ENCODE measurements around the gene ZNF281.

Gene ZNF281

DNA sequence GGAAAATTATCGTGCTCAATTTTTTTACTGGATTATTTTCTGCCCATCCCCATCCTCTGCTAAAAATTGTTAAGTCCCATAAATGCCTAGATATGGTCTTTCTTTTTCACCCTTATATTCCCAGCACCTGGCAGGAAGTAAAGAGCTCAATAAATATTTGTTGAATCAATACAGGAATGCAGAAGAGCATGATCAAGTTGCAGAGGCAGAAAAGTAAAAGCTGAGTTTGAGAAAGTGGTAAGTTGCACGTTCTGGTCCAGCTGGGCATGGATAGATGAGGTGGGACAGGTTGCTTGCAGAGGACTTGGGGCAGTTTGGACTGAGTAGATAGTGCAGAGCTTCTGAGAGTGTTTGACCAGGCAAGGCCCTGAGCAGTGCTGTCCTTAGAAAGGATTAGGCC is 40.1 kb downstream of the ZNF281 start:
- H3K27ac ChIP-seq (ENCODE audit: low read length, poor library complexity, severe bottlenecking) = no peak overlapping the region
- H2AFZ ChIP-seq (ENCODE audit: low read depth, low read length) = no peak overlapping the region
- no peaks in the 10 kb centered on the region for H3K27me3 ChIP-seq (ENCODE audit: control insufficient read depth in 1 of 2, insufficient read depth in 1 of 2, low read length in 2 of 2)
- H2BK120ac ChIP-seq (ENCODE audit: low read depth, low read length) = no peak overlapping the region
- 94% methylated on average over 2 of the region's 2 CpGs for WGBS
- no peak overlapping the region for H3K4me2 ChIP-seq (ENCODE audit: low read length, poor library complexity, severe bottlenecking)
- no peaks in the 10 kb centered on the region for H3K79me1 ChIP-seq (replicated peaks; ENCODE audit: low read length, poor library complexity, severe bottlenecking)
- no peak overlapping the region for H2BK5ac ChIP-seq (ENCODE audit: low read depth, low read length, poor library complexity, severe bottlenecking)
- H3K9ac ChIP-seq (ENCODE audit: low read length) = no peak overlapping the region
- no peak overlapping the region for H2BK12ac ChIP-seq (ENCODE audit: low read length in 2 of 2)
- H3K18ac ChIP-seq (ENCODE audit: low read depth in 1 of 2, low read length in 2 of 2) = no peak overlapping the region
- H4K8ac ChIP-seq (ENCODE audit: low read length) = no peak overlapping the region
- H3K9me3 ChIP-seq (ENCODE audit: control insufficient read depth, low read length) = no peaks in the 10 kb centered on the region
- H2AK5ac ChIP-seq (ENCODE audit: low read length, severe bottlenecking) = no peak overlapping the region
- DNase-seq = no peak
- no peak overlapping the region for H3K23ac ChIP-seq (ENCODE audit: low read length in 2 of 2)
- H3K4me1 ChIP-seq (ENCODE audit: control insufficient read depth, insufficient read depth, low read depth, low read length) = peaks cover 13% of the 10 kb centered on the region
- H3K14ac ChIP-seq (ENCODE audit: low read length in 2 of 2) = no peak overlapping the region
- no peak overlapping the region for H3K4me3 ChIP-seq (ENCODE audit: insufficient read depth in 1 of 2, low read depth in 1 of 2, low read length in 2 of 2)
- no peaks in the 10 kb centered on the region for H3K36me3 ChIP-seq (ENCODE audit: control insufficient read depth in 1 of 2, insufficient read depth in 2 of 2, low read depth in 1 of 2, low read length in 2 of 2)
- H3K4ac ChIP-seq (ENCODE audit: low read depth in 1 of 2, low read length in 2 of 2) = no peak overlapping the region
- no peak overlapping the region for H4K91ac ChIP-seq (ENCODE audit: low read length)
- peak overlapping the region; percentile 96 for H2BK15ac ChIP-seq (ENCODE audit: low read depth, poor library complexity, severe bottlenecking)

GRCh38 chr1:200369131-200369530 is 40.7 kb downstream of the ZNF281 start:
- WGBS = 97% methylated on average over 4 of the region's 4 CpGs
- Histone ChIP-seq H3K9ac (ENCODE audit: low read length) (no peak overlapping the region), H2AFZ (ENCODE audit: low read depth, low read length) (no peak overlapping the region), H3K4me3 (ENCODE audit: insufficient read depth in 1 of 2, low read depth in 1 of 2, low read length in 2 of 2) (no peak overlapping the region), H2BK120ac (ENCODE audit: low read depth, low read length) (no peak overlapping the region), H4K91ac (ENCODE audit: low read length) (peak overlapping the region; percentile 6), H3K9me3 (ENCODE audit: control insufficient read depth, low read length) (no peaks in the 10 kb centered on the region), H3K4me2 (ENCODE audit: low read length, poor library complexity, severe bottlenecking) (no peak overlapping the region), H4K8ac (ENCODE audit: low read length) (no peak overlapping the region), H3K4me1 (ENCODE audit: control insufficient read depth, insufficient read depth, low read depth, low read length) (peaks cover 13% of the 10 kb centered on the region), H2BK12ac (ENCODE audit: low read length in 2 of 2) (peak overlapping the region in 1 of 2 experiments; percentile 87), H3K79me1 (replicated peaks; ENCODE audit: low read length, poor library complexity, severe bottlenecking) (no peaks in the 10 kb centered on the region), H3K27ac (ENCODE audit: low read length, poor library complexity, severe bottlenecking) (no peak overlapping the region), H2AK5ac (ENCODE audit: low read length, severe bottlenecking) (peak overlapping the region; percentile 97), H2BK15ac (ENCODE audit: low read depth, poor library complexity, severe bottlenecking) (peak overlapping the region; percentile 84), H2BK5ac (ENCODE audit: low read depth, low read length, poor library complexity, severe bottlenecking) (no peak overlapping the region), H3K36me3 (ENCODE audit: control insufficient read depth in 1 of 2, insufficient read depth in 2 of 2, low read depth in 1 of 2, low read length in 2 of 2) (no peaks in the 10 kb centered on the region), H3K27me3 (ENCODE audit: control insufficient read depth in 1 of 2, insufficient read depth in 1 of 2, low read length in 2 of 2) (no peaks in the 10 kb centered on the region), H3K18ac (ENCODE audit: low read depth in 1 of 2, low read length in 2 of 2) (peak overlapping the region in 1 of 2 experiments; percentile 37), H3K23ac (ENCODE audit: low read length in 2 of 2) (no peak overlapping the region), H3K14ac (ENCODE audit: low read length in 2 of 2) (peak overlapping the region in 1 of 2 experiments; percentile 68), H3K4ac (ENCODE audit: low read depth in 1 of 2, low read length in 2 of 2) (peak overlapping the region in 1 of 2 experiments; percentile 32)
- DNase-seq = no peak

GRCh38 chr1:200368556-200368955 is 41.3 kb downstream of the ZNF281 start:
- Histone ChIP-seq H3K18ac (ENCODE audit: low read depth in 1 of 2, low read length in 2 of 2) (no peak overlapping the region), H2BK15ac (ENCODE audit: low read depth, poor library complexity, severe bottlenecking) (no peak overlapping the region), H3K14ac (ENCODE audit: low read length in 2 of 2) (no peak overlapping the region), H2BK5ac (ENCODE audit: low read depth, low read length, poor library complexity, severe bottlenecking) (no peak overlapping the region), H3K79me1 (replicated peaks; ENCODE audit: low read length, poor library complexity, severe bottlenecking) (no peaks in the 10 kb centered on the region), H4K91ac (ENCODE audit: low read length) (no peak overlapping the region), H4K8ac (ENCODE audit: low read length) (no peak overlapping the region), H3K9me3 (ENCODE audit: control insufficient read depth, low read length) (no peaks in the 10 kb centered on the region), H3K9ac (ENCODE audit: low read length) (peak overlapping the region; percentile 6), H2BK120ac (ENCODE audit: low read depth, low read length) (no peak overlapping the region), H3K4ac (ENCODE audit: low read depth in 1 of 2, low read length in 2 of 2) (no peak overlapping the region), H3K4me1 (ENCODE audit: control insufficient read depth, insufficient read depth, low read depth, low read length) (peaks cover 13% of the 10 kb centered on the region), H3K4me3 (ENCODE audit: insufficient read depth in 1 of 2, low read depth in 1 of 2, low read length in 2 of 2) (no peak overlapping the region), H2AK5ac (ENCODE audit: low read length, severe bottlenecking) (no peak overlapping the region), H3K27ac (ENCODE audit: low read length, poor library complexity, severe bottlenecking) (no peak overlapping the region), H2BK12ac (ENCODE audit: low read length in 2 of 2) (no peak overlapping the region), H3K36me3 (ENCODE audit: control insufficient read depth in 1 of 2, insufficient read depth in 2 of 2, low read depth in 1 of 2, low read length in 2 of 2) (no peaks in the 10 kb centered on the region), H3K27me3 (ENCODE audit: control insufficient read depth in 1 of 2, insufficient read depth in 1 of 2, low read length in 2 of 2) (no peaks in the 10 kb centered on the region), H2AFZ (ENCODE audit: low read depth, low read length) (no peak overlapping the region), H3K4me2 (ENCODE audit: low read length, poor library complexity, severe bottlenecking) (no peak overlapping the region), H3K23ac (ENCODE audit: low read length in 2 of 2) (no peak overlapping the region)
- DNase-seq = no peak
- 86% methylated on average over 6 of the region's 6 CpGs for WGBS

DNA sequence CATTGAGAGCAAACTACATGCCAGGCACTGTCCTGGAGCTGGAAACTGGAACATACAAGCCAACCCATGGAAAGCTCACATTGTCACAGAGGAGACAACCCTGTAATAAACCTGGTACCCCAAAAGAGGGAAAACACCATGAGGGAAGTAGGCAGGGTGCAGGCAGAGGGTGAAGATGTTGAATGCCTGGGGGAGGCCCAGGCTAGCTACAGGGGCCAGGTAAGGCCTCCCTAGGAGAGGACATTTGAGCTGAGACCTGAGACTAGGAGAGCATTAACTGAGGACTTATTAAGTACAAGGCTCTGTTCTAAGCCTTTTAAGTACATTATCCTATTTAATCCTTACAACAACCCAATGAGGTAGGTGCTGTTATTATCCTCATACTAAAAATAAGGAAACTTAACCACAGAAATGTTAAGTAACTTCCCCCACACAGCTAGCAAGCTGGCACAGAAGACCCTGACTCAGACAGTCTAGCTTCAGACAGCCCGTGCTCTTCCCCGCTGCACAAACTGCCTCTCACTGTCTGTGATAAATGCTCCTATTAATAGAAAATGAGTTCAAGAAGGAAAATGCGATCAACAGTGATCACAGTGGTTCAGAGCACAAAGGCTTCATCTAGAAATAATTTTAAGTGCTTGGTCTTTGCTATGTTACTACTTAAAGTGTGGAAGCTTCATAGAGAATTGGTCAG is 41.8 kb downstream of the ZNF281 start:
- H3K27ac ChIP-seq (ENCODE audit: low read length, poor library complexity, severe bottlenecking) = peak overlapping the region; percentile 36
- peak overlapping the region; percentile 45 for H4K8ac ChIP-seq (ENCODE audit: low read length)
- no peak overlapping the region for H2BK5ac ChIP-seq (ENCODE audit: low read depth, low read length, poor library complexity, severe bottlenecking)
- no peaks in the 10 kb centered on the region for H3K36me3 ChIP-seq (ENCODE audit: control insufficient read depth in 1 of 2, insufficient read depth in 2 of 2, low read depth in 1 of 2, low read length in 2 of 2)
- H2BK120ac ChIP-seq (ENCODE audit: low read depth, low read length) = peak overlapping the region; percentile 64
- peak overlapping the region; percentile 10 for H3K9ac ChIP-seq (ENCODE audit: low read length)
- H3K9me3 ChIP-seq (ENCODE audit: control insufficient read depth, low read length) = no peaks in the 10 kb centered on the region
- no peaks in the 10 kb centered on the region for H3K79me1 ChIP-seq (replicated peaks; ENCODE audit: low read length, poor library complexity, severe bottlenecking)
- no peaks in the 10 kb centered on the region for H3K27me3 ChIP-seq (ENCODE audit: control insufficient read depth in 1 of 2, insufficient read depth in 1 of 2, low read length in 2 of 2)
- H2AK5ac ChIP-seq (ENCODE audit: low read length, severe bottlenecking) = peak overlapping the region; percentile 57
- no peak overlapping the region for H3K4me2 ChIP-seq (ENCODE audit: low read length, poor library complexity, severe bottlenecking)
- peak; percentile 90 for DNase-seq
- peak overlapping the region; percentile 16 to 69 for H3K18ac ChIP-seq (ENCODE audit: low read depth in 1 of 2, low read length in 2 of 2)
- H3K14ac ChIP-seq (ENCODE audit: low read length in 2 of 2) = no peak overlapping the region
- no peak overlapping the region for H2BK12ac ChIP-seq (ENCODE audit: low read length in 2 of 2)
- no peak overlapping the region for H3K4me3 ChIP-seq (ENCODE audit: insufficient read depth in 1 of 2, low read depth in 1 of 2, low read length in 2 of 2)
- H3K4me1 ChIP-seq (ENCODE audit: control insufficient read depth, insufficient read depth, low read depth, low read length) = peaks cover 13% of the 10 kb centered on the region
- 24% methylated on average over 3 of the region's 3 CpGs for WGBS
- H2AFZ ChIP-seq (ENCODE audit: low read depth, low read length) = no peak overlapping the region
- H2BK15ac ChIP-seq (ENCODE audit: low read depth, poor library complexity, severe bottlenecking) = peak overlapping the region; percentile 44
- H3K23ac ChIP-seq (ENCODE audit: low read length in 2 of 2) = no peak overlapping the region
- H3K4ac ChIP-seq (ENCODE audit: low read depth in 1 of 2, low read length in 2 of 2) = peak overlapping the region; percentile 3 to 24
- peak overlapping the region; percentile 77 for H4K91ac ChIP-seq (ENCODE audit: low read length)

Measured in mesenchymal stem cell (in vitro differentiated cells and primary cell).